Measurements from ENCODE around the gene WNT9B. TPM values are rescaled to one million over a fixed set of nuclear protein-coding genes. Genes with fewer than 3 reads are reported as not detected.
A peak's percentile ranks its signal among the peaks of the same experiment; 100 is the strongest.

WNT9B gene
- total and polyA plus RNA-seq, 12 donors = 0.07 to 2.0 (median 0.55) TPM; not detected in 3

- WGBS, 4 donors = 47 to 63% (median 59%) methylated on average over 8 to 13 of the region's 13 CpGs
- peaks cover 8 to 14% of the 10 kb centered on the region in 2 donors for H3K4me1 ChIP-seq (replicated peaks in 1 of 2)
- H3K4me3 ChIP-seq = no peak overlapping the region
- H3K36me3 ChIP-seq (replicated peaks in 1 of 2) = no peaks in the 10 kb centered on the region
- H3K9me3 ChIP-seq (replicated peaks in 1 of 3) = no peaks in the 10 kb centered on the region
- no peak overlapping the region for H3K27ac ChIP-seq
- H3K27me3 ChIP-seq = peaks cover 60% of the 10 kb centered on the region
- no peak for DNase-seq
- intact Hi-C loops (cut with DNase I) = no loop called here
- TF ChIP-seq CTCF (IDR thresholded peaks at IDR 0.05) (no peak), POLR2A (IDR thresholded peaks at IDR 0.05) (no peak)
Measured at GRCh38 chr17:46820592-46821450, 30.6 kb upstream of the WNT9B start.

DNA sequence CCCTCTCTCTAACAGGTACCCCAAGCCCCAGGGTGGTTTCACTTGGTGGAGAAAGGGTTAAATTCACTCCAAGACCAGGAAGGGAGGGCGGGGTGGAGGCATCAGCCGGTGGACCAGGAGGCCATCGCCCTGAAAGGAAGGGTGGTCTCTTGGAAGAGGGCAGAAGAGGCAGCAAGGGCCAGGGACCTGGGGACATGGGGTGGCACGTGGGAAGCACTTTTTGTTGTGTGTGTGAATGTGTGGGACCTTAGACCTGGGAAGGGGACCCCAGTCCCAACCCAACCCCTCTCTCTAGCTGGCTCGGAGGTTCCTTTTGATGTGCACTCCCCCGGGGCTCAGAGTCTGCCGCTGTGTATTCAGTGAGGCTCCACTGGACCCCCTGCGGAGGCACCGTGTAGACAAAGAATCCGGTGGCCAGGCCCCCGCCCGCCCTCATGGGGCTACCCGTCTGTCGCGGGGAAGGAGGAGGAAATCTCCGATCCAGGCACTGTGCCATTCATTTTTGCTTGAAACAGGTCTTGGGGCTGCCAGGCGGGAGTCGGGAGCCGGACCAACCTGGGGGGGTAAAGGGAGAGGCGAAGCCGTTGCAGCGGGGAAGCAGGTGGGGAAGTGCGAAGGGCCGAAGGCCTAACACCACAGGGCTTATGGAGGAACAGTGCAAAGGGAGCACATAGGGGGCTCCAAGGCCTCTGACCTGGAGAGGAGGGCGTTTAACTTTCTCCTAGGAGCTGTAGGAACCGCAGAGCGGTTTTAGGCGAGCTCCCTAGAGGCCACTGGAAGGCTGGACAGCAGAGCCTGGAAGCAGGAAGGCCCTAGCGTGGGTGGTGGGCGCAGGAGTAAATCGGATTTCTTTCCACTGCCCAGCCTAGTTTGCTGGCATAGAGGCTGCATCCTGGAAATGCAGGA is 29.6 kb upstream of the WNT9B start:
- H3K9me3 ChIP-seq (replicated peaks in 1 of 3) = no peaks in the 10 kb centered on the region
- intact Hi-C loops (cut with DNase I) = no loop called here
- DNase-seq = no peak
- 14 to 30% (median 26%) methylated on average over 18 to 31 of the region's 31 CpGs for WGBS, 4 donors
- TF ChIP-seq CTCF (IDR thresholded peaks at IDR 0.05) (no peak), POLR2A (IDR thresholded peaks at IDR 0.05) (no peak)
- H3K36me3 ChIP-seq (replicated peaks in 1 of 2) = no peaks in the 10 kb centered on the region
- H3K27me3 ChIP-seq = peaks cover 58% of the 10 kb centered on the region
- H3K27ac ChIP-seq = no peak overlapping the region
- H3K4me3 ChIP-seq = no peak overlapping the region
- peaks cover 8 to 14% of the 10 kb centered on the region in 2 donors for H3K4me1 ChIP-seq (replicated peaks in 1 of 2)

DNA sequence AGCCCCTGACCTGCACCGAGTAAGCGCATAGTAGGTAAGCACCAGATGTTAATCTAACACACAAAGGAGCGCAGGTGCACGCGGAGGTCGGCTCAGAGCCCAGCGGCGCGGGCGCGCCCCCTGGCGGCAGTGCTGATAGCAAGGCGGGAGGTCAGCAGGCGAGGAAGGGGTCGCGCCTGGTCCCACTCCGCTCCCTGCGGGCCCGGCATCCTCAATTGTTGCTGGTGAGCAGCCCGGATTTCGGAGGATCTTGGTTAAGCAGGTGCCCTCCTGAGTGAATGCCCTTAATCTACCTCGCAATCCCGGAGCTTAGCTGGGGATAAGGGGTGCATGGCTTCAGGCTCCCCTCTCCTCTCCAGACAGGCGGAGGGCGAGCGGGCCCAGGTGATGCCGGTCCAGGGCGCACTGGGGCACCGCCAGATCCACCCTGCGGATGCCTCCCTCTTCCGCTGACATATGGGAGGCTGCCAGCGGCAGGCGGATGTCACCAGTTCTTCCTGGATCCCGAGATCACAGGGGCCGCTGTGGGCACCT is 28.9 kb upstream of the WNT9B start:
- Histone ChIP-seq H3K36me3 (replicated peaks in 1 of 2) (no peaks in the 10 kb centered on the region), H3K9me3 (replicated peaks in 1 of 3) (no peaks in the 10 kb centered on the region), H3K27ac (no peak overlapping the region), H3K27me3 (peaks cover 51% of the 10 kb centered on the region), H3K4me1 (replicated peaks in 1 of 2) (peaks cover 8 to 14% of the 10 kb centered on the region in 2 donors), H3K4me3 (no peak overlapping the region)
- WGBS, 4 donors = 8 to 23% (median 18%) methylated on average over 6 to 35 of the region's 35 CpGs
- TF ChIP-seq POLR2A (IDR thresholded peaks at IDR 0.05) (no peak), CTCF (IDR thresholded peaks at IDR 0.05) (peak in 3 of 6 experiments; percentile 36 to 47 (median 40))
- intact Hi-C loops (cut with DNase I) = no loop called here
- DNase-seq = no peak

- H3K36me3 ChIP-seq (replicated peaks in 1 of 2) = no peaks in the 10 kb centered on the region
- no peak for DNase-seq
- no peaks in the 10 kb centered on the region for H3K9me3 ChIP-seq (replicated peaks in 1 of 3)
- peaks cover 2 to 9% of the 10 kb centered on the region in 2 donors for H3K4me1 ChIP-seq (replicated peaks in 1 of 2)
- H3K4me3 ChIP-seq = no peak overlapping the region
- 68 to 80% (median 77%) methylated on average over 7 to 8 of the region's 8 CpGs for WGBS, 4 donors
- peaks cover 41% of the 10 kb centered on the region for H3K27me3 ChIP-seq
- TF ChIP-seq CTCF (IDR thresholded peaks at IDR 0.05) (no peak), POLR2A (IDR thresholded peaks at IDR 0.05) (no peak)
- intact Hi-C loops (cut with DNase I) = no loop called here
- H3K27ac ChIP-seq = no peak overlapping the region
Measured at GRCh38 chr17:46823657-46824056, 27.7 kb upstream of the WNT9B start.

Measured in adrenal gland (tissue), 12 donors.